Tracheal epithelial cell (primary cell): Measurements from ENCODE around the gene NALF2. TPM values are rescaled to one million over a fixed set of nuclear protein-coding genes. Genes with fewer than 3 reads are reported as not detected.

ENCODE experiments used
- total RNA-seq: library from RNA; depleted of rRNA; stranded (reverse); fragments of >200 nt; gene quantifications from 2 replicates; pipeline ENCODE4 v1.2.1, GENCODE V29; 2014

The NALF2 gene
- total RNA-seq, result 0.48 and 0.64 TPM in 2 replicates

GRCh38 chrX:69503782-69504625 lies at the start of gene NALF2:
NALF2 (plus strand) TSS chrX:69504326; CDS start chrX:69505283, 957 bp downstream.

Other genes with a start within 250 kb of the NALF2 start
- 0.48 and 0.85 TPM in 2 replicates for gene EDA, start 111.8 kb downstream of the NALF2 start, total RNA-seq